Left ventricle myocardium inferior (tissue), 1 donor: ENCODE measurements around the gene CACTIN. TPM values are rescaled to one million over a fixed set of nuclear protein-coding genes. Genes with fewer than 3 reads are reported as not detected.

Source experiments
- DNase-seq: peaks from one replicate; pipeline ENCODE4 v3.0.0-alpha.2; 2020
- H3K27ac ChIP-seq: fragments of 200-600 bp; replicated peaks from 2 replicates; pipeline ENCODE4 v1.8.0; 2021
- H3K27me3 ChIP-seq: fragments of 200-600 bp; 2 replicates; pipeline ENCODE4 v1.8.0; 2021; ENCODE audit warnings: low read depth
- H3K36me3 ChIP-seq: fragments of 200-600 bp; 2 replicates; pipeline ENCODE4 v1.8.0; 2021
- H3K4me1 ChIP-seq: fragments of 200-600 bp; 2 replicates; pipeline ENCODE4 v1.8.0; 2021
- H3K4me3 ChIP-seq: fragments of 200-600 bp; 2 replicates; pipeline ENCODE4 v1.8.0; 2021; ENCODE audit warnings: mild to moderate bottlenecking, moderate library complexity
- H3K9me3 ChIP-seq: fragments of 200-600 bp; replicated peaks from 2 replicates; pipeline ENCODE4 v1.8.0; 2021
- intact Hi-C: fragments of 100-400 bp; cut with micrococcal nuclease; formaldehyde crosslinking; loops from one replicate; pipeline ENCODE4 v1.11.0; 2022
- total RNA-seq: library from RNA; stranded (reverse); fragmentation: NEBNext Ultra II Directional; extraction: Animal tissue kit (Norgen Biotek cat#: 25700); gene quantifications from one replicate; pipeline ENCODE4 v1.2.1, GENCODE V29; 2021
- TF ChIP-seq, protein P1 (sequence below): fragments of 200-600 bp; IDR thresholded peaks from 2 replicates; pipeline ENCODE4 v1.8.0; 2021; ENCODE audit warnings: antibody characterized with exemption, mild to moderate bottlenecking, borderline replicate concordance
- donor health status: DM: no; HTN: yes; CAD: no; lungs with severe emphysema.

CACTIN gene
- total RNA-seq, 1 donor from 2014 or later, result 14.5 TPM

- TF ChIP-seq, protein P1, sequence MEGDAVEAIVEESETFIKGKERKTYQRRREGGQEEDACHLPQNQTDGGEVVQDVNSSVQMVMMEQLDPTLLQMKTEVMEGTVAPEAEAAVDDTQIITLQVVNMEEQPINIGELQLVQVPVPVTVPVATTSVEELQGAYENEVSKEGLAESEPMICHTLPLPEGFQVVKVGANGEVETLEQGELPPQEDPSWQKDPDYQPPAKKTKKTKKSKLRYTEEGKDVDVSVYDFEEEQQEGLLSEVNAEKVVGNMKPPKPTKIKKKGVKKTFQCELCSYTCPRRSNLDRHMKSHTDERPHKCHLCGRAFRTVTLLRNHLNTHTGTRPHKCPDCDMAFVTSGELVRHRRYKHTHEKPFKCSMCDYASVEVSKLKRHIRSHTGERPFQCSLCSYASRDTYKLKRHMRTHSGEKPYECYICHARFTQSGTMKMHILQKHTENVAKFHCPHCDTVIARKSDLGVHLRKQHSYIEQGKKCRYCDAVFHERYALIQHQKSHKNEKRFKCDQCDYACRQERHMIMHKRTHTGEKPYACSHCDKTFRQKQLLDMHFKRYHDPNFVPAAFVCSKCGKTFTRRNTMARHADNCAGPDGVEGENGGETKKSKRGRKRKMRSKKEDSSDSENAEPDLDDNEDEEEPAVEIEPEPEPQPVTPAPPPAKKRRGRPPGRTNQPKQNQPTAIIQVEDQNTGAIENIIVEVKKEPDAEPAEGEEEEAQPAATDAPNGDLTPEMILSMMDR, result no peak
- peaks cover 35% of the 10 kb centered on the region for H3K4me1 ChIP-seq
- H3K4me3 ChIP-seq, result no peak overlapping the region
- no peaks in the 10 kb centered on the region for H3K27me3 ChIP-seq
- DNase-seq, result no peak
- H3K27ac ChIP-seq, result no peak overlapping the region
- intact Hi-C loops, result no loop called here
- peaks cover 27% of the 10 kb centered on the region for H3K36me3 ChIP-seq
- H3K9me3 ChIP-seq, result no peaks in the 10 kb centered on the region
Observed at GRCh38 chr19:3620817-3621547, 5.6 kb downstream of the CACTIN start.

DNA sequence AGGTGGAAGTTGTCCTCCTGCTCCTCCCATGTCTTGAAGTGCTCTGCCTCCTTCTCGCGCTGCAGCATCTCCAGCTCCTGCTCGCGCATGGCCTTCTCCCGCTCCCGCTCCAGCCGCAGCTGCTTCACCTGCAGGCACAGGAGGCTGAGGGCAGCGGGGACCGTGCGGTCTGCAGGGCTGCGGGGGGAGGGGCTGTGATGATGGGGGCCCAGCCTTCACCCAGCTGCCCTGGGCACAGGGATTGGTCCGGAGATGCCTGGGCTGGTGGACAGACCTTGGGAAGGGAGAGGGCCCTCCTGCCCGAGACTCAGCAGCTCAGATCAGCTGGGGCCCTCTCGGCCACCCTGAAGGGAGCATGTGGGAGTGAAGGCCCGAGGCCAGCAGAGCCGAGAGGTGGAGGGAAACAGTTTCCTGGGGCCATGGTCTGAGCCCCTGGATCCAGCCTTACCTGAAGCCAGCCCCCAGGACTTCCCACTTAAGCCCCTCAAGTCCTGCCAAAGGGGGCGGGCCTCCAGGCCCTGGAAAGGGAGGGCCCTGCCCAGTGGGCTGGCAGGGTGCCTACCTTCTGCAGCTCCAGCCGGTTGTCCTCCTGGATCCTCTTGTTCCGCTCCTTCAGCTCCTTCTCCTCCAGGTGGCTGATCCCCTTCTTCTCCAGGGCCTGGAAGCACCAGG is 6.3 kb downstream of the CACTIN start:
- TF ChIP-seq, protein P1, result no peak
- Histone ChIP-seq H3K4me1 (peaks cover 28% of the 10 kb centered on the region), H3K27me3 (no peaks in the 10 kb centered on the region), H3K36me3 (peaks cover 33% of the 10 kb centered on the region), H3K9me3 (no peaks in the 10 kb centered on the region), H3K27ac (no peak overlapping the region), H3K4me3 (no peak overlapping the region)
- intact Hi-C loops, result no loop called here
- DNase-seq, result no peak

DNA sequence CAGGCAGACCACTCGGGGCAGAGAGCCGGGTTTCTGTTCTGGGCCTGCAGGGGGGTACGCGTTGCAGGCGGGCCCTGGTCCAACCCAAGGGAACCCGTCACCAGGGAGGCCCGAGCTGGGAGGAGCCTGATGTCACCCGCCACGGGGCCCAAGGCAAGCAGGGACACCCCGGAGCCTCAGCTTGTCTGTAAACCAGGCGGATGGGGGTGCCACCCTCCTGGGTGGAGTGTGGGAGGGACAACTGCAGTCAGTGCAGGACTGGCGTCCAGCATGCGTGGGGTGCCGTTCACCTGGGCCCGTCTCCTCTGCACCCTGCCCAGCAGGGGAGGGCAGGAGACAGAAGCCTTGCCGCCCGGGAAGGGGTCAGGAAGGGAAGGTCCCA is 7.0 kb downstream of the CACTIN start:
- TF ChIP-seq, protein P1, result no peak
- Histone ChIP-seq H3K27ac (no peak overlapping the region), H3K27me3 (no peaks in the 10 kb centered on the region), H3K9me3 (no peaks in the 10 kb centered on the region), H3K4me3 (no peak overlapping the region), H3K36me3 (peaks cover 33% of the 10 kb centered on the region), H3K4me1 (peaks cover 21% of the 10 kb centered on the region)
- intact Hi-C loops, result no loop called here
- DNase-seq, result no peak

- Histone ChIP-seq H3K4me3 (no peak overlapping the region), H3K9me3 (no peaks in the 10 kb centered on the region), H3K36me3 (peaks cover 33% of the 10 kb centered on the region), H3K27ac (no peak overlapping the region), H3K4me1 (peaks cover 17% of the 10 kb centered on the region), H3K27me3 (no peaks in the 10 kb centered on the region)
- no peak for DNase-seq
- intact Hi-C loops, result no loop called here
- TF ChIP-seq, protein P1, result no peak
Observed at GRCh38 chr19:3618811-3619630, 7.6 kb downstream of the CACTIN start.

GRCh38 chr19:3618144-3618810 is 8.3 kb downstream of the CACTIN start:
- intact Hi-C loops, result no loop called here
- peaks cover 17% of the 10 kb centered on the region for H3K4me1 ChIP-seq
- H3K9me3 ChIP-seq, result no peaks in the 10 kb centered on the region
- H3K27me3 ChIP-seq, result no peaks in the 10 kb centered on the region
- peak; percentile 71 for DNase-seq
- TF ChIP-seq, protein P1, result peak; percentile 96
- peaks cover 36% of the 10 kb centered on the region for H3K36me3 ChIP-seq
- H3K27ac ChIP-seq, result peak overlapping the region; percentile 78
- peak overlapping the region; percentile 53 for H3K4me3 ChIP-seq
